ENCODE measurements around the gene TMX3.

TMX3 gene

DNA sequence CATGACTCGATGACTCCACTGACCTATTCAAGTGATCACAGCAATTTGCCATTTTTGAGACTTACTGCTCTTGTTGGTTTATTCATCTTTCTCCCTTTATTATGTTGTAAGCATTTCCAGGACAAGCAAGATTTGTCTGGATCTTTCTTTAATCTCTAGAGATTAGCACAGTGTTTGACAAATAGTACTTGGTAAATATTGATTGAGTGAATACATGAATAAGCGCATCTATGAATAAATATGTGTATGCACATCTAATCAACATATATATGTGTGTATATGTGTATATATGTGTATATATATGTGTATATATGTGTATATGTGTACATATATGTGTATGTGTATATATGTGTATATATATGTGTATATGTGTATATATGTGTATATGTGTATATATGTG lies 7.3 kb downstream of the TMX3 start:
- no peak for DNase-seq (ENCODE audit: low read depth)

GRCh38 chr18:68705119-68705518 lies 9.8 kb downstream of the TMX3 start:
- DNase-seq (ENCODE audit: low read depth) = no peak

- no peak for DNase-seq (ENCODE audit: low read depth)
These were observed 11.6 kb downstream of the TMX3 start for GRCh38 chr18:68703326-68703725.

DNA sequence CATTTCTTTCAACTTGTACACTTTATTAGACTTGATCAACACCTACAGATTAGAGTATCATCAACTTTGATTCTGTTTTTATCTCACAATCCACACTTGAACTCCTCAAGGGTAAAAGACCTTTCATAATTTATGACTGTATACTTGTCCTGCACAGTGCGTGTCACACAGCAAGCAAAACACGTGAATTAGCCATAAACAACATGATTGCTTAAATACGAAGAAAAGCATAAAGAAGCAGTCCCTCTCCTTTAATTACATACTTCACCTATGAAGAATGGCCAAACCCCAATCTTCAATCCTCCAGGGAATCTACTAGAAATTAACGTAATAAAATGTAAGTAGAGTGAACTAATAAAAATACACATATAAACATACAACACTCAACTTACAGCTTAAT lies 13.6 kb downstream of the TMX3 start:
- no peak for DNase-seq (ENCODE audit: low read depth)

GRCh38 chr18:68699043-68699442 lies 15.9 kb downstream of the TMX3 start:
- DNase-seq (ENCODE audit: low read depth) = no peak

- no peak for DNase-seq (ENCODE audit: low read depth)
These were observed 18.0 kb downstream of the TMX3 start for GRCh38 chr18:68696937-68697336.

DNA sequence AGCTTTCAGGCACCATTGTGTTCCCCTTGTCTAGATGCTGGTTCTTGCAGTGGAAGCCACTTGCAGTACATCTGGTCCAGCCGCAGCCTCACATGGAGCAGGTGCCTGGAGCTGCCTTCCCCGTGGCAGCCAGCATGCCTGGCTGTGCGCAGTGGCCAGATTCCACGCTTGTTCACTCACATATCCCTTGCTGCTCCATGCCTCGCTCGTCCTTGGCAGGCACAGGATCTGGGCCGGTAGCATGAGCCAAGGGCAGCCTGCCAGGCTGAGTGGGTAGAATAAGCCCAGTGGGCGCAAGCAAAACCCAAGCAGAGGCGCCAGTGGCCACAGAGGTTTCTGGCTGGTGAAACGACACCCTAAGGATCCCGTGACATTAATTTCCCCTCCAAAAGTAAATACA lies 20.6 kb downstream of the TMX3 start:
- DNase-seq (ENCODE audit: low read depth) = no peak

GRCh38 chr18:68693091-68693815 lies 21.7 kb downstream of the TMX3 start:
- no peak for DNase-seq (ENCODE audit: low read depth)

- no peak for DNase-seq (ENCODE audit: low read depth)
These were observed 35.4 kb downstream of the TMX3 start for GRCh38 chr18:68679528-68679927.

DNA sequence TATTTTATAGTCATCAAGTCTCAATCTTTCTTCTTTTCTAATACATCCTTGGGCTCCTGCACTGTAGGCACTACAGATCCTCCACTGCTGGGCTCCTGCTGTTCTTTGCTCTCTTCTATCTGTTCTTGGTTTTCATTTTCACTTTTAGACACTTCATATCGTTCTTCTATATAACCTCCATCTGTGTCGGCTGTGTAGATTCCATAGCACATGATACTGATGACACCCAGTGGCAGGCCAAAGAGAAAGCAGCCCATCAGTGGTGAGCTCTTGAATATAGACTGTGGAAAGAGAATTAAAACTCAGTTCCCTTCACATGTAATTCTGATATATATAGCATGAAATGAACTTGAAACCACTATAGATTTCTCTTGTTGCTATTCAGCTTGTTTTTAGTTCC lies 38.0 kb downstream of the TMX3 start:
- DNase-seq (ENCODE audit: low read depth) = no peak

DNA sequence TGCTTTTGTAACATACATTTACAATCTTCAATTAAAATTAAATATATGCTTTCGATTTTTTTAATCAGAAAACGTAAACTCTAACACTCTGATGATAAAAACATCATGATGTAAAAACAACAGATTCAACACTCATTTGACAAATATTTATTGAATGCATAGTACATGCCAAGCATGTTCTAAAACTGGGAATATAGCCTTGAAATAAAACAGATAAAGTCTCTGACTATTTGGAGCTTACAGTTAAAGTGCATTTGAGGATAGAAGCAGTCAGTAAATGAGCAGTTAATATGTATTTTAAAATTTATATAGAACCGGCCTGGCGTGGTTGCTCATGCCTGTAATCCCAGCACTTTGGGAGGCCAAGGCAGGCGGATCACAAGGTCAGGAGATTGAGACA lies 47.8 kb downstream of the TMX3 start:
- no peak for DNase-seq (ENCODE audit: low read depth)

DNA sequence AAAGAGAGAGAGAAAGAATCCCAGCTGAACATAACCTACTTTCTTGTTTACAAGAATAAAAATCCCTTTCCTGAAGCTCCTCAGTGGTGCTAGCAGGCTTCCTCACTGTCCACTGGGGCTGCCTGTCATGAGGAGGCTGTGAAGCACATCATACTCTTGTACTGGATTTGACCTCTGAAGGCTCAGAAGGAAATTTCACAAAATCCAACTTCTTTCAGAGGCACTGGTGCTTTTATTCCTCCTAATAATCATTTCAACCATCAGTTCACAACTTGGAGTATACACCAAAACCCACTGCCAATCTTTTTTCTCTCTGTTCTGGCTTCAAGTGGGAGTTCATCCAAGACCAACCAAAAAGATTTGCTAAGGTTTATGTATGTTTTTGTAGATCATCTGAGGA lies 48.5 kb downstream of the TMX3 start:
- no peak for DNase-seq (ENCODE audit: low read depth)

DNA sequence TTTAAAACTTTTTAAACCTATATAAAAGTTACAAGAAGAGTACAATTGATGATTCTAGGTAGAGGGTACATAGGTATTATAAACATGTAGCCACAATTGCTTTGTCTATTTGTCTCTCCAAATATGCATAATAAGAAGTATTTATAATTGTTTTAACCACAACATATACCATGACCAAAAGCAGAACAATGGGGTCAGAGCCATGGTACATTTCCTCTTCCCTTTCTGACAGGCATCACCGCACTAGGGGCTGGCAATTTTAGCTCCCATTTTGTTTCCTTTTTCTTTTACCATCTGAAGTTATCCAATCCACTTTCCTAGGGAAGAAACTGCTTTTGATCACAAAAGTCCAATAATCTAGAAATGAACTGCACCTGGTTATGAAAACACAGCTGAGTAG lies 49.3 kb downstream of the TMX3 start:
- no peak for DNase-seq (ENCODE audit: low read depth)

DNA sequence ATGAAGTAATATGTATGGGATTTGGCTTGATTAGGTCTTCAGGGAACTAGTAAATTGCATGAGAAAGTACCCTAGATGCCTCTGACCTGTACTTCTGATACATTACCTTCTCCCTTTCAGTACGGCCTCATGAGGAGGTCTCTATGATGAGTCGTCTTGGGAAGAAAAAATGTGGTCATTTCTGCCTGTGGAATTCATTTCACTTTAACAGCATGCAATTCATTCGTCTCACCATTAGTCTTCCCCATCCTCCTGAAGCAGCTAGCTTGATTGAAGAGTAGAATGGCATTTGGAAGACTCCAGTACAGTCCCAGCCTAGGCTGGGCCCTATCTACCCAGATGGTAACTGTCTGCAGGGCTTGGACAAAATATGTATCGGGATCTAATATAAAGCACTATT lies 52.2 kb downstream of the TMX3 start:
- no peak for DNase-seq (ENCODE audit: low read depth)

GRCh38 chr18:68660354-68661183 lies 54.3 kb downstream of the TMX3 start:
- no peak for DNase-seq (ENCODE audit: low read depth)

- DNase-seq (ENCODE audit: low read depth) = no peak
These were observed 66.7 kb downstream of the TMX3 start for GRCh38 chr18:68648191-68648590.

- no peak for DNase-seq (ENCODE audit: low read depth)
These were observed 72.9 kb downstream of the TMX3 start for GRCh38 chr18:68642003-68642402.

DNA sequence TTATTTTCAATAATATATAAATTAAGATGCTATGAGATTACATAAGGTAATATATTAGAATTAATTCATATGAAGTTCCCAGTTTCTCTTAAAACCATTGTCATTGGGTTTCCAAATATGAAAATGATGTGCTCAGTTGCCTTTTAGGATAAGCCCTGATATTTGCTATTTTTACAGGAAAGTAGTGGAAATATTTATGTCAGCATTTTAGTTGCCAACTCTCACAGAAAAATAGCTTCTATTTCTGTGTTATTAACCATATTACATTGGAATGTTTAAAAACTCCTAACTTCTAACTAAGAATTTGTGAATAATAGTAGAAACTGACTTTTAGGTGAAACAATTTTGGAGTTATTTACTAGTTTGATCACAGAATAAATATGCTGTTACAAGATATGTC lies 74.0 kb downstream of the TMX3 start:
- DNase-seq (ENCODE audit: low read depth) = no peak

DNA sequence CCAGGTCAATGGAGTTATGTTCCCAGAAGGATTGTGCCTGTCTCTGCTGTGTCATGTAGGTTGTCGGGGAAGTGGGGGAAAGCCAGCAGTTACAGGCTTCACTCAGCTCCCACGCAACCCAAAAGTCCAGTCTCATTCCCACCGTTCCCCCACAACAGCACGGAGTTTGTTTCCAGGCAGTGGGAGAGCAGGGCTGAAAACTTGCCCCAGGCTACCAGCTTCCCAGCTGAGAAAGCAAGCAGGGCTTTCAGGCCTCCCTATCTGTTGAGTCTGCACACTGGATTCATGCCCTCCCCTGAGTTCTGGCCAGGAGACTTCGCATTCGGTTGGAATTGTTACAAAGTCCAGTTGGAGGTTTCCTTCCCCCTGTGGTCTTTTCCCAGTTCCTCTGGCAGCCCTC lies 76.3 kb downstream of the TMX3 start:
- DNase-seq (ENCODE audit: low read depth) = no peak

DNA sequence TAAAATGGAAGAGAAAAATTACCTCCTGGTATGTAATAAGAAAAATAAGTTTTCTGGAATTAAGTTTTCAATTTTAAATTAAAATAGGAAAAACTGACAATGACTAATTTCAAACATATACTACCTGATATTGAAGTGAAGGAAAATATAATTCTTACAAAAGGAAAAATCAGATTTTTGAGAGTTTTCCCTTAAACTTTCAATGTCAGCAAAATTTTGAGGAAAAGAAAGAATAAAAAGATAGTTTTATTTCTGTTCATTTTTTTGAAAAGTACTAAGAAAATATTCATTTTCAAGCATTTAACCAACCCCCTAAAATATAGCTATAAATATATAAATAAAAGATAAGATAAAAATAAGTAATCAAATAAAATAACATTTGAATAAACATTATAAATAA lies 87.1 kb downstream of the TMX3 start:
- DNase-seq (ENCODE audit: low read depth) = no peak
